ENCODE data around the gene PRX.
"Not testable (repeated sequence)": the region's sequence is repeated elsewhere in the genome, so short reads cannot be mapped to it uniquely, and the experiment has no call there.

PRX gene

GRCh38 chr19:40383668-40384248, 29.4 kb downstream of the PRX start:
- DNase-seq = no peak

GRCh38 chr19:40381321-40381720, 31.9 kb downstream of the PRX start:
- no peak for DNase-seq

- DNase-seq = no peak
Measured at GRCh38 chr19:40380199-40381037, 32.8 kb downstream of the PRX start.

GRCh38 chr19:40379446-40380198, 33.6 kb downstream of the PRX start:
- no peak for DNase-seq

GRCh38 chr19:40378509-40378908, 34.7 kb downstream of the PRX start:
- DNase-seq = no peak

- no peak for DNase-seq
Measured at GRCh38 chr19:40377876-40378385, 35.2 kb downstream of the PRX start.

GRCh38 chr19:40376286-40376862, 36.8 kb downstream of the PRX start:
- DNase-seq = no peak

GRCh38 chr19:40374084-40374483, 39.1 kb downstream of the PRX start:
- DNase-seq = no peak

- DNase-seq = no peak
Measured at GRCh38 chr19:40371802-40372122, 41.4 kb downstream of the PRX start.

GRCh38 chr19:40370997-40371801, 42.0 kb downstream of the PRX start:
- DNase-seq = no peak

GRCh38 chr19:40370253-40370652, 42.9 kb downstream of the PRX start:
- DNase-seq = not testable (repeated sequence)

GRCh38 chr19:40369797-40370196, 43.4 kb downstream of the PRX start:
- DNase-seq = no peak

- DNase-seq = no peak
Measured at GRCh38 chr19:40367577-40368434, 45.4 kb downstream of the PRX start.

- no peak for DNase-seq
Measured at GRCh38 chr19:40366697-40367561, 46.2 kb downstream of the PRX start.

GRCh38 chr19:40365613-40366401, 47.4 kb downstream of the PRX start:
- DNase-seq = no peak

GRCh38 chr19:40365010-40365409, 48.2 kb downstream of the PRX start:
- no peak for DNase-seq

- DNase-seq = no peak
Measured at GRCh38 chr19:40363069-40363468, 50.1 kb downstream of the PRX start.

GRCh38 chr19:40362160-40362559, 51.0 kb downstream of the PRX start:
- no peak for DNase-seq

GRCh38 chr19:40360708-40361241, 52.4 kb downstream of the PRX start:
- no peak for DNase-seq

Data from NCI-H1105 (cell line).